Measurements from ENCODE around the gene COX18.
A peak's percentile ranks its signal among the peaks of the same experiment; 100 is the strongest.

Gene COX18, protein sequence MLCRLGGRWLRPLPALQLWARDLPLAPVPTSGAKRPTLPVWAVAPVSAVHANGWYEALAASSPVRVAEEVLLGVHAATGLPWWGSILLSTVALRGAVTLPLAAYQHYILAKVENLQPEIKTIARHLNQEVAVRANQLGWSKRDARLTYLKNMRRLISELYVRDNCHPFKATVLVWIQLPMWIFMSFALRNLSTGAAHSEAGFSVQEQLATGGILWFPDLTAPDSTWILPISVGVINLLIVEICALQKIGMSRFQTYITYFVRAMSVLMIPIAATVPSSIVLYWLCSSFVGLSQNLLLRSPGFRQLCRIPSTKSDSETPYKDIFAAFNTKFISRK

DNA sequence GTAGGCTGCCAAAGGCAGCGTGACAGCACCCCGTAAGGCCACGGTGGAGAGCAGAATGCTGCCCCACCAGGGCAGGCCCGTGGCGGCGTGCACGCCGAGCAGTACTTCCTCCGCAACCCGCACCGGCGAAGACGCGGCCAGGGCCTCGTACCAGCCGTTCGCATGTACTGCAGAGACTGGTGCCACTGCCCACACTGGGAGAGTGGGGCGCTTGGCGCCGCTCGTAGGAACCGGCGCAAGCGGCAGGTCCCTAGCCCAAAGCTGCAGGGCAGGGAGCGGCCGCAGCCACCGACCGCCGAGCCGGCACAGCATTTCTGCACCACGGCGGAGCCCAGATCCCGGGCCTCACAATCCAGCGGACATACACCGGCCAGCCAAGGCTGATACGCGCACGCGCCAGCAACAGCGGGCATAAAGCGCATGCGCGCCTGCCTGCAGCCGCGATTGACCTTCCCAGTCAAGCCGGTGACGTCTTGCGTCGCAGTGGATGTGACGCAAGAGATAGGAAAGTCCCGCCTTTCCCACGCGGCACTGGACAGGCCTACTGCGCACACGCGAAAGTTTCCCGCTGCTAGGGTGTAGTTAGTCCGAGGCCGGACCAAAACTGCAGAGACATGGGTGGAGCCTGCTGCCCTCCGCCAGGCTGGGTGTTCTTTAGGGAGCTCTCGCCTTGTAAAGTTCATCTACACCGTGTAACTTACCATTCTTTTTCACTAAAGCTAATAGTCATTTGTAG is at the start of gene COX18:
Gene COX18, minus strand, starts transcription at position 379 of the 736 bp plus-strand sequence. Its CDS starts 67 bp downstream, at position 312.
- peak; percentile 92 for DNase-seq

DNA sequence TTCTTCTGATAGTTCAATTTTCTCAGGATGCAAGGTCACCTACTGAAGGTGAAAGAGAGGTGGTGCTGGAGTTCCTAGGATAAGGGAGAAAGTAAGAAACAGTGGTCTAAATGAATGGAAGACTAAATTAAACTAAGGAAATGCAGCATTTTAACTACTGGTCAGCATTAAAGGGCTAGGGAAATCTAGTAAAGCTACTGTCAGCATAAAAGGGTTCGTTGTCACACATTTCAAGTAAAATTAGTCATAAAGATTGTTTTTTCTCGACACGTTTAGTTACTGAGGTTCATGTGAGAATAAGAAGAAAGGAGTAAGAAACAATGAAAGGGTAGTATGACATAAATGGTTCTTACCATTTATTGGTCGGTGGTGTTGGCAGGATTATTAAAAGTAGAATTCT is 40.0 kb upstream of the COX18 start:
- no peak for DNase-seq

DNA sequence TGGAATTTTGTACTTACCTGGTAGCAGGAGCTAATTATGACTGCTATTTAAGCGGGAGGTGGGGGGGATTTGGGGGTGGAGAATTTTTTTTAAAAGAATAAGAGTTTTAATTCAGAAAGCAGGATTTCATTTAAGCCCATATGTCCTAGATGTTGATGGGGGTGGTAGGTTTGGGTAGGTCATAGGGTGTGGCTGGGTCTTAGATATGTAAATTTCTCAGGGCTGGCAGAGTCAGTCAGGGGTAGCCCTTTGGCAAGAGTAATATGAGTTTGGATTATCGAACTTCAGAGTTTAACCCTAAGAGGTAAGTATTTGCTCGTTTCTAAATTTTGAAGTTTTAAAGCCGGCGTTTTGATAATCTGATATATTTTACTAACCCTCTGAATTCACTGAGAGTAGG is 35.2 kb upstream of the COX18 start:
- DNase-seq, result no peak

DNA sequence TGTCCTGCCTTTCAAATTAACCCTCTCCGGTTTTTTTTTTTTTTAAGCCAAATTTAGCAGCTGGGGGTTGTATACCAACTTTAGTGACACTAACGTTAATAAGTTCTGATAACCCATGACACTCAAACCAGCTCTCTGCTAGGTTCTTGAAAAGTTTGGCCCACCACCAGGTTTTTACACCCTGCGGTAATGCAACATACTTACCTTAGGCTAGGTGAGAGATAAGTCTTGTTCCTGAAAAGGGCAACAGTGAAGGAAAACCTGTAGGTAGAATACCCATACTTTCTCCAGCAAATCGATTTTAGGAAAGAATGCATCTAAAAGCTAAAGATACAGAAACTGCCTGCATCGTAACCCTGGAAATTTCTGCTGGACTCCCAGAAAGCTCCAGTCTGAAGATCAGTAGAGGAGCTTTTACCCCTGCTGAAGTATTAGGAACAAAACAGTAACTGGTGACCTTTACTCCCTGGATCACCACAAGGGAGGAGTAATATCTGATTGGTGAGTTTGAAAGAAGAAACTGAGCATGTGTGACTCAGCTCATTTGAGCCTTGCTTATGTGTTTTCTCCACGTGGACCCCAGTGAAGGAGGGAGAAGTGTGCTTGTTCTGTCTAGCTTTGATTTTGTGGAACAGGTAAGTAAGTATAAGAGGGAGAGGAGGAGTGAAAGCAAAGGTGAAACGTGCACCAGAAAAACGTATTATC is 34.4 kb upstream of the COX18 start:
- no peak for DNase-seq

DNA sequence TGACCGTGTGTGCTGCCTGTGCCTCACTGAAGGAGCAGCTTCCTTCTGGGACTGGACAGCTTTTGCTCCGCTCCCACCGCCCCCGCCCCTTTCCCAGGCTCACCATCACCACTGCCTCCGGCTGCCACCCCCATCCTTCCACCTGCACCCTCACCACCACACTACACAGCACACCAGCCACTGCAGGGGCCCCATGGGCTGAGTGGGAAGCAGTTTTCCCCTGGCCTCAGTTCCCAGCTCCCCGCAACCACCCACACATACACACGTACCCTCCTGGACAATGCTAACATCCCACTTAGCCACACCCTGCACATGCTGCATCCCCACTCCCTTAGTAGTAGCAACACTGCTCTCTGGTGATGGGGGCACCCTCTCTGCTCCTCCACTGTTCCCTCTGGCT is 29.6 kb upstream of the COX18 start:
- no peak for DNase-seq

DNA sequence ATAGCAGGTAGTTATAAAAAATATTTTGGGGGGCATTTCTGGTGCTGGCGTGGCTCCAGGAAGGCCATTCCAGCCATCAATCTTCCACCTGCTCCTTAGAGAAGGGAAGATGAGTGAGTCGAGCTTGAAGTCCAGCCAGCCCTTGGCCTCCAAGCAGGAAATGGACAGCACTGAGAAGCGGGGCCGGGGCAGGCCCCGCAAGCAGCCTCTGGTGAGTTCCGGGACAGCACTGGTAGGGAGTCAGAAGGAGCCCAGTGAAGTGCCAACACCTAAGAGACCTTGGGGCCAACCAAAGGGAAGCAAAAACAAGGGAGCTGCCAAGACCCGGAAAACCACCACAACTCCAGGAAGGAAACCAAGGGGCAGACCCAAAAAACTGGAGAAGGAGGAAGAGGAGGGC is 29.2 kb upstream of the COX18 start:
- DNase-seq, result no peak

DNA sequence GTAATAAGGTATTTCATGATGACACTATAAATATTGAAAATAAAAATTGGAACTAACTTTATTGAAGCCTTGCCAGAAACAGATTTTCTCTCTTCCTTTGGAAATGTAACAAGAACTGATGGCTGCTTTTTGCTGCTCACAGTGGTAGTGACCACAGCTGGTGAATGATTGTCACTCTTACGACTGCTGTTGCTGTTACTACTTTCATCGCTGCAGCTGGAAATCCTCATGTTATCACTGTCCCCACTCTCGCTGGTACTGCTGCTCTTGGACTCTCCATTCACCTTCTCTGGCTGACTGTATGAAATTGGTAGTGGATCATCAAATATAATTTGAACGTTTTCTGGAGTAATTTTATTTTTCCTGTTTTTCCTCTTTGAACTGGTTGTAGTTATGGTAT is 28.5 kb upstream of the COX18 start:
- DNase-seq, result no peak

DNA sequence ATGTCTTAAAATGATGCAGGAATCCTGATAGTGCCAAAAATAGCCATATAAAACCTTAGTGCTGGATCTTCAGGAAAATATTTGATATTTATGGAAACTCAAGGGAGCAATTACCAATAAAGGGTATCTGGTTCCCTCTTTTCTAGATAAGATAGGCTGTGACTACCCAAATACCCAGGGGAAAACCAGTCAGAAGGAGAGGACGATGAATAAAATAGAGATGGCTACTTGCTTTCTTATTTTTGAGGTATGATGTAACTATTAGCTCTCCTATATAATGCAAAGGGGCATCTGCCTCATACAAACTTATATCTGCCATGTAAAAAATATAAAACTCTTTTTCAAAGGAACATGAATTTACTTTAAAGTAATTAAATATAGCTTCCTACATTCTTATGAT is 23.4 kb upstream of the COX18 start:
- DNase-seq, result no peak

DNA sequence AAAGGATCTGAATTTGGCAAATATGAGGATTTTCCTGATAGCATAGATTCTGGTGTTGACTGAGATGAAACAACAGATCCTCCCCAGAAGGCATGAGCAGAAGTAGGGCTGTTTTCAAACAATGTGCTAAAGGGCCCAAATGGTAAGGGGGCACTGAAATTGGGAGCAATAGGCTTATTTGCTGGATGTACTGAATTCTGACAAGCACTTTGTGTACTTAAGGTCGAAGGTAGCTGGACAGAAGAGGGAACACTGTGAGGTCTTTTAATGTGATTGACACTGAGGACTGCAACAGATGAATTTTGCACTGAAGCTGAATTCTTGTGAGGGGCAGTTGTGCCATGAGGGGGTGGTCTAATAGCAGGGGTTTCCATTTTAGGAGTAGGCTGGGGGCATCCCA is 21.2 kb upstream of the COX18 start:
- no peak for DNase-seq

DNA sequence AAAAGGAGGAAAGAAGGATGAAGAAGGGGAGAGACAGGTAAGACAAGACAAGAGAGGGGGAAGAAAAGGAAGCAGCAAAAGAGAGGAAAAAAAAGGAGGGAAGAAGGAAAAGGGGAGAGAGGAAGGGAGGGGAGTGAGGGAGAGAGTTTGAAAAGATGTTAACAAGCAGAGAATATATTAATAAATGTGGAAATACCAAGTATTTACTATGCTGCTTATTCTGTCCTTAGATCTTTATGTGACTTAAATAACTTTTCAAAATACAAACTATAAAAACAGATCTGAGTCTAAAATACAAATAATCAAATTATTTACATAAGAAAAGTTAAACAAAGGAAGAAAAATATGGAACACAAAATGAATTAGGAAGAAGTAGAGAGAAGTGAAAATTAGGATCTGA is 18.4 kb upstream of the COX18 start:
- DNase-seq, result no peak

DNA sequence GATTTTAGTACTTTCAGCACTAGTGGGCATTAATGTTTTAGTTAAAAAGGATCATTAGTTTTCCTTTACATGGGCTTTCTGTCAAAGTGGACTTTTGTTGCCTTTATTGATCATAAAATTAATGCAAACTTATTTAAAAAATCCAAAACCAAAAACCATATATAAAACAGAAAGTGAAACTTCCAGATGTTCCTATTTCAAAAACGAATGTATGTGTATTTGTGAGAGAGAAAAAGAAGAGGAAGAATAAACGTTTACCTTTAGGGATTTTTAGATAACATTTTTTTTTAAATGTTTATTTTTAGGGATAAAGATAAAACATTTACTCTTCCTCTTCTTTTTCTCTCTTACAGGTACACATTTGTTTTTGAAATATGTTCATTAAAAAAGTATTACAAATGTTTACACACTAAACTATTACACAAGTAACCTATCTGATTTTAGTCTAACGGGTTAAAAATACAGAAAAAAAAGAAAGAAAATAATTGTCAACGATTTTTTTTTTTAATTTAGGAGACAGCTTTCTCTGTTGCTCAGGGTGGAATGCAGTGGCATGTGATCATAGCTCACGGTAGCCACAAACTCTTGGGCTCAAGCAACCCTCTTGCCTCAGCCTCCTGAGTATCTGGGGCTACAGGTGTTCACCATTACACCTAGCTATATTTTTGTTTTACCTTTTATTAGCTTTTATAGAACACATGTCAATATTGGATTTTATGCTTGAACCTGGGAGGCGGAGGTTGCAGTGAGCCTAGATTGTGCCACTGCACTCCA is 16.8 kb upstream of the COX18 start:
- DNase-seq, result no peak

DNA sequence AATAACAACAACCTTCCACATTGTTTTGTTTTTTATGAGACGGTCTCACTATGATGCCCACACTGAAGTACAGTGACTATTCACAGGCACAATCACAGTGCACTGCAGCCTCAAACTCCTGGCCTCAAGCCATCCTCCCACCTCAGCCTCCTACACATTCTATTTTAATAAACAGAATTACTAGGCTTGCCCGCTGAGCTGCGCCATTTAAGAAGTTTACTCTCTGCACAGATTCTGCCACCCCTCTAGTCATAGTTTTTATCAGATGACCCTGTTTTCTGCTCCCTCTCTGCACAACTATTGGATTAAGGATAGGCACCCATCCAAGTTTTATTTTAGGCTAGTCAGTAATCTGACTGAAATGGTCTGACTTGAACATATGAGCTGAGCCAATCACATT is 11.3 kb upstream of the COX18 start:
- DNase-seq, result no peak

DNA sequence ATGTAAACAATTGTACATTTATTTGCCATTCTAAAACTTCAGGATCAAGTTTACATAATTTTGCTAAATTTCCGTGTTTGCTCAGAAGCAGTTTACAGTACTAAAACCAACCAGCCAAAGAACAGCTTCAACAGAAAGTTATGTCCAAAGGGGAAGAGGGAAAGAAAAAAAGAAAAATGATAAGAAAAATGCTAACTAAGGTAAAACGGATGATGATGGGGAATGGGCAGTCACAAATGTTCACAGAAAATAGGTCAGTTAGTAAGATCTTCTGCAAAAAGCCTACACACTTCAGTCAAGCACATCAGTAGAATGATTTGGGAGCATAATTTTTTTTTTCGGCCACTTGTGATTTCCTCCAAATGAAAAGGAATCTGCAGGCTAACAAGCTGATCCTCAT is 6.3 kb upstream of the COX18 start:
- DNase-seq, result no peak

DNA sequence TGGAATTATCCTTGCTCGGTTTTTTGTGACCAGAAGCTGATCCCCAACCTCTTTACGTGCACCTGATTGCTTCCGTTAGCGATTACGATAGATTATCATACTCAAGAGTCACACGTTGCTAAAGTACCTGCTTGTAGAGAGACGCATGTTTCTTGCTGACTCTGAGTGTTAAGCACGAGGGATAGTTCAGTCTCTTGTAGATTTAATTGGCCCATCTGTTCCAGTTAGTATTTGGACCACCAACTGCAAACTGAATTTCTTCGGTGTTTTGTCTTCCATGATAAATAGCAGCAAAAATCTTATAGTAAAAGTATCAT is 516 bp upstream of the COX18 start:
- no peak for DNase-seq

DNA sequence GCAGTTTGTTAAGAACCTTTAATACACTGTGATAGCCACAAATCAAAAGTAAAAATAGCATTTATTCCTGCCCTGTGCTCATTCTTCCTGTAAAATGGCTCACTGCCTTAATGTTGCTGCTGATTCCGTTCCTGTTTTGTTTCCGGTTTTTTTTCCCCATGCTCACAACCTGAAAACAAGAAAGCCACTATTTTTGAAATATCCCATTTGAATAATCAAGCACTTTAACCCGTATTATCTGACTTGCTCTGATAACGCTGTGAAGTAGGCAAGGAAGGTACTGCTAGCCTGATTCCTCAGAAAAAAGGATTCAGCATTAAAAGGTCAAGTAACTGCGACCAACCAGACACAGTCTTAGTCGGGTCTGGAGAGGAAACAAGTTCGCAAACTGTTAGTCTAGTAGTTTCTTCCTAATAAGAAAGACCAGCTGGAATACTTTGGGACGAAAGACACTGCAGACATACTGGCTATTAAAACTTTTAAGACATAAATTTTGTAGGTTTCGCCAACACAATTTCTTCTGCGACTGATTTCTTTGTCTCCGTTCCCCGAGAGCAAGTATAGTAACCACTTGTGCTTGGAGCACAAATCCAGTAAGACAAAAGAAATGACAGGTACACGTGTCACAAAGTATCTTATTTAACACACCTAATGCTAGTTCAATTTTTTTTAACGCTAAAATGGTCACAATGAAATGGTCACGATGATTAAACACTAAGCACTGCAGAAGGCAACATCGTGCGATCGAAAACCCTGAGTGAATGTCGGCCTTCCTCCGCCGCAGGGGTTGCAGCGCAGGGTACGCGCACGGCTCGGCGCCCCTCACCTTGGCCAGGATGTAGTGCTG is 802 bp downstream of the COX18 start:
- DNase-seq, result no peak

DNA sequence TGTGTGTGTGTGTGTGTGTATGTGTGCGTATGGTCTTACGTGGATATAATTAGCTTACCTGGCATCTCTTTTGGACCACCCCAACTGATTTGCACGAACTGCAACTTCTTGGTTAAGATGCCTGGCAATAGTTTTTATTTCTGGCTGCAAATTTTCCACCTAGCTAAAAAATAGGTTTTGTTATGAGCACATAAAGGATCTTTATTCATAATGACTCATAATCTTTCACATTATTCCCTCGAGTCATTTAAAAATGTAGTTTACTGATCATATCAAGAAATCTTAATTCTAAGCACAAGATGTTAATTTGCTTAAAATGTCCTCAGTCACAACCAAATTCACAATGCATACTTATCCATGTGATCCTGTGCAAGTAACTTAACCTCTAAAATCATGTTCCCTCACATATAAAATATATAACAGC is 1.5 kb downstream of the COX18 start:
- no peak for DNase-seq

DNA sequence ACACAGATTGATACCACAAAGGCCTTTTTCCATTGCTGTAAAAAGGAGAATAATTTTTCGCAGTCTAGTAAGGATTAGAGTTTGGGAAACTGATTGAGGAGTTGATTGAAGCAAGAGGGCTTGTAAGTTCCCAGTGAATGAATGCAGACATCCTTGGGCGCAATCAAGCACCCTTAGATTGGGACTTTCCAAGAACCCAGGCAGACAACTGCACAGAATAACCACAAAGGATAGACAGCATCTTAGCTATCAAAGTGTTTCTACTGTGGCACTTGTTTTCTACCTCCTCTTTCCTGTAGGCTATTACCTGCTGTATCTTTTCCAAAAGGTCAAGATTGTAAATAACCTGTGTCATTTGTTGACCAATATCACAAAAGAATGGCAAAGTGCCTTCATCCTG is 2.6 kb downstream of the COX18 start:
- DNase-seq, result no peak

DNA sequence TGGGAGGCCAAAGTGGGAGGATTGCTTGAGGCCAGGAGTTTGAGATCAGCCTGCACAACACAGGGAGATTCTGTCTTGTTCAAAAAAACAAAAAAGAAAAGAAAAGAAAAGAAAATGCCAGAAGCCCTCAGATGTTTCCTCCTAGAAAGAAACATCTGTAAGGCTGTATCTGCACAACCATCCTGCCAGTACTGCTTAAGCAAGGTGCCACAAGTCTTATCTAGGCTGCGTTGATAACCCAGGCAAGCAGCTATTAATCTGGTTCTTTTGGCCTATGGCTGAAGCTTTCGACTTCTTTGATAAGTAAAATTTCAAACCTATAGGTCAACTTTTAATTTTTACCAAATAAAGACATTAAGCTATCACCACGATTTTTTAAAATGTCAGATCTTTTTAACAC is 3.1 kb downstream of the COX18 start:
- no peak for DNase-seq

DNA sequence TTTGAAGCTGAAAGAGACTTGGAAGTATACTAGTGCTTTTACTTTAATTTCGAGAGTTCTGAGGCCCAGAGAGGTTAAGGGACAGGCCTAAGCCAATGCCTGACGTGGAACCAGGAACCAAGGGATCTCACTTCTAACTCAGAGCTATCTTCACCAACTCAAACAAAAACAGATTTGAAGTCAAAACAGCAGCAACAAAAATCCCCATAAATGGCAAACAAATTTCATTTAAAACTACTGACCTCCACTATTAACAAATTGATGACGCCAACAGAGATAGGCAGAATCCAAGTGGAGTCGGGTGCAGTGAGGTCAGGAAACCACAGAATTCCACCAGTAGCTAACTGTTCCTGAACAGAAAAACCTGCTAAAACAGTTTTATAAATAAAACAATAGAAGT is 5.0 kb downstream of the COX18 start:
- DNase-seq, result no peak

DNA sequence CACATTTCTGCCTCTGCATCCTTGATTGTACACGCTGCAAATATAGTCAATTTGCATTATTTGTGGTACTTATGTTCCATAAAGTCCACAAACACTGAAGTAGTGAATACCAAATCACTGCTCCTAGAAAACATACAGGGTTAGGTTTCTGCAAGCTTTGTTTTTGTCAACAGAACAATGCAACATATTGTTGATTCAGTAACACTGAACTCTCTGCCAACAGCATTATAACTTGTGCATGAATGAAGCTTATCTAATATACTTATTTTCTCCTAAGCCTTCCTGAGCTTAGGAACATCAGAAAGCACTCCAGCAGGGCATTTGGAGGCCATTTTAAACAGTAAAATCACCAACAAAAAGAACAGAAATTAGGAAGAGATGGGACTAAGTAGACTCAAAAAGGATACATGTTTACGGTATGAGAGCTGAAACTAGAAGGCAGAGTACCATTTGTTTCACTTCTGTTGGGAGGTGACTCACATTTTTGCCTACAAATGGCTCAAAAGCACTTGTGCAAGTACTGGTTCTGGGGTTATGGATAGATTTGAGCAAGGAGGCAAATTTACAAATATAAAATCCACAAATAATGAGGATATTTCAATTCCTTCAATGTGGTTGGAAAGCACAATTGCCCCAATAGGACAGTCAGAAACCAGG is 14.1 kb downstream of the COX18 start:
- DNase-seq, result no peak

DNA sequence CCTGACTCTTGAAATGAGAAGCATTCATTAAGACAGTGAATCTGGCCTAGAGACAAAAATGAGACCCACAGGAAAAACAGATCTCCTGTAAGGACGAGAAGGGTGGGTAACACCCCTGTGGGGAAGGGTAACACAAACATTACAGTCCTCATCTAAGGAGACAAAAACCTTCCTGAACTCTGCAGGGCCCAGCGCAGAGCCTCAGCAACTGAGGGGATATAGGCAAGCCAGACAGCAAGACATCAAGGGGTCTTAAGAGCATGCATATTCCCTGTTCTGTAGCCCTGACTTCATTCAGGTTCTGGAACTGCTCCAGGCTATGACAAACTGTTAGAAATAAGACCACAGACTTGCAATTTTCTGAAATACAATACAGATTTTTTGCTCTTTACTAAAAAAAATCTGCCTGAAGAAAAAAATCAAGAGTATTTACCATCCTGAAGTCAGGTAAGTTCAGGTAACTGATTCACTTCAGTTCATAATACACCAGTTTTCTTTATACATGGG is 15.5 kb downstream of the COX18 start:
- no peak for DNase-seq

DNA sequence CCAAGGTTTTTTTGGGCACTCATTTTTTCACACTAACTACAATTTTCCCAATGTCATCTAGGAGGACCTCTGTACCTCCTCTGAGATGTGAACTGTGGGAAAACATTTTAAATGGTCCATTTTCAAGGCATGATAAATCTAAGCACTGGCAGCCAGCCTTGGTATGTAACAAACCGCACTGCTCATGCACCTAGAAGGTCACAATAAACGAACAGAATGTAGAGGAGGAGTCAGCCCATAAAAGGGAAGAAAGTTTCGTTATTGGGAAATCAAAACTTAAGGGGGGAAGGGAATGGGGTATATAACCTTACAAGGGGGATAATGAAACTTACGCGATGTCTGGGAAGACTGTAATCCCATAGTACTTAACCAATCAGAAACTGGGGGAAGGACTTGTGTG is 16.4 kb downstream of the COX18 start:
- no peak for DNase-seq

Data from activated CD4-positive, alpha-beta T cell treated with anti-CD3 and anti-CD28 coated beads for 1 hour (primary cell).